ENCODE measurements around the gene DDX55. TPM values are rescaled to one million over a fixed set of nuclear protein-coding genes. Genes with fewer than 3 reads are reported as not detected.

Gene DDX55
- polyA plus RNA-seq, 1 donor (not counting 4 experiments of a cell fraction or from before 2014, with no cell fraction given) = 25.7 TPM

- dilution Hi-C loops (cut with MboI; ENCODE audit: extremely low pct_ligation_motif_present, low sequenced_read_pairs) = no loop called here
- Histone ChIP-seq H3K9me1 (ENCODE audit: control insufficient read depth, extremely low read depth, insufficient read depth, low read length) (no peaks in the 10 kb centered on the region), H3K79me2 (ENCODE audit: control insufficient read depth, insufficient read depth, low read length) (peaks cover 31% of the 10 kb centered on the region), H2AFZ (ENCODE audit: control insufficient read depth, low read length) (no peak overlapping the region), H3K4me3 (ENCODE audit: control insufficient read depth in 2 of 3, extremely low read depth in 1 of 3, insufficient read depth in 2 of 3, low read depth in 1 of 3, low read length in 3 of 3) (no peak overlapping the region), H4K20me1 (ENCODE audit: control insufficient read depth, extremely low read depth, insufficient read depth, low read length) (no peaks in the 10 kb centered on the region), H3K9me3 (ENCODE audit: control insufficient read depth, low read depth, low read length) (no peaks in the 10 kb centered on the region), H3K36me3 (ENCODE audit: control insufficient read depth in 2 of 2, extremely low read depth in 1 of 2, insufficient read depth in 2 of 2, low read length in 2 of 2) (peaks cover 28 to 36% of the 10 kb centered on the region in 2 experiments), H3K4me1 (ENCODE audit: control insufficient read depth, extremely low read depth, insufficient read depth, low read length) (peaks cover 5% of the 10 kb centered on the region), H3K27ac (ENCODE audit: control insufficient read depth, insufficient read depth, low read length) (no peak overlapping the region), H3K9ac (ENCODE audit: control insufficient read depth, extremely low read depth, insufficient read depth, low read length) (no peak overlapping the region), H3K4me2 (ENCODE audit: control insufficient read depth, extremely low read depth, insufficient read depth, low read depth, low read length) (no peak overlapping the region), H3K27me3 (ENCODE audit: control insufficient read depth, extremely low read depth, insufficient read depth, low read length) (no peaks in the 10 kb centered on the region)
- TF ChIP-seq CTCF (optimal IDR thresholded peaks at IDR 0.05 in 1 of 3, IDR thresholded peaks at IDR 0.05 in 1 of 3, conservative IDR thresholded peaks at IDR 0.05 in 1 of 3; ENCODE audit: extremely low read depth in 1 of 3, insufficient read depth in 2 of 3, low read length in 3 of 3) = no peak
- TF ChIP-seq EZH2 (IDR thresholded peaks at IDR 0.05; ENCODE audit: low read length) = no peak
- no peak for DNase-seq (ENCODE audit: low read depth, low spot score)
- no peak for FAIRE-seq
Measured at GRCh38 chr12:123607756-123608155, 5.9 kb downstream of the DDX55 start.

DNA sequence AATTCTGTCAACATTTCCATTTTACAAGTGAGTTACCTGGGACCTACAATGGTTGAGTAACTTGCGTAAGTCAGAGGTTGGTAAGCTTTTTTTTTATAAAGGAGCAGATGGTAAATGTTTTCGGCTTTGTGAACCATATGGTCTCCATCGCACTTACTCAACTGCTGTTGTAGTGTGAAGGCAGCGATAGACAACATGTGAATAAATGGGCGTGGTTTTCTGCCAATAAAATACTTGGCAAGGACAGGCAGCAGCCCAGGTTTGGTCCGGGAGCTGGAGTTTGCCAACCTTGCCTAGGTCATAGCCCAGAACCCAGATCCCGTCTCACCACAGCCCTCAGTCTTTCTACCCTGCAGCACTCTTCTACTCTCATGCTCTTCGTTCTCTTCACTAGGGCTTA, 6.3 kb downstream of the DDX55 start:
- FAIRE-seq = no peak
- Histone ChIP-seq H3K36me3 (ENCODE audit: control insufficient read depth in 2 of 2, extremely low read depth in 1 of 2, insufficient read depth in 2 of 2, low read length in 2 of 2) (peaks cover 30 to 40% of the 10 kb centered on the region in 2 experiments), H3K9ac (ENCODE audit: control insufficient read depth, extremely low read depth, insufficient read depth, low read length) (no peak overlapping the region), H3K27me3 (ENCODE audit: control insufficient read depth, extremely low read depth, insufficient read depth, low read length) (no peaks in the 10 kb centered on the region), H3K79me2 (ENCODE audit: control insufficient read depth, insufficient read depth, low read length) (peaks cover 27% of the 10 kb centered on the region), H3K9me1 (ENCODE audit: control insufficient read depth, extremely low read depth, insufficient read depth, low read length) (no peaks in the 10 kb centered on the region), H3K4me1 (ENCODE audit: control insufficient read depth, extremely low read depth, insufficient read depth, low read length) (peaks cover under 1% of the 10 kb centered on the region), H3K4me3 (ENCODE audit: control insufficient read depth in 2 of 3, extremely low read depth in 1 of 3, insufficient read depth in 2 of 3, low read depth in 1 of 3, low read length in 3 of 3) (no peak overlapping the region), H3K27ac (ENCODE audit: control insufficient read depth, insufficient read depth, low read length) (no peak overlapping the region), H3K4me2 (ENCODE audit: control insufficient read depth, extremely low read depth, insufficient read depth, low read depth, low read length) (no peak overlapping the region), H3K9me3 (ENCODE audit: control insufficient read depth, low read depth, low read length) (no peaks in the 10 kb centered on the region), H4K20me1 (ENCODE audit: control insufficient read depth, extremely low read depth, insufficient read depth, low read length) (no peaks in the 10 kb centered on the region), H2AFZ (ENCODE audit: control insufficient read depth, low read length) (no peak overlapping the region)
- DNase-seq (ENCODE audit: low read depth, low spot score) = no peak
- dilution Hi-C loops (cut with MboI; ENCODE audit: extremely low pct_ligation_motif_present, low sequenced_read_pairs) = no loop called here
- TF ChIP-seq EZH2 (IDR thresholded peaks at IDR 0.05; ENCODE audit: low read length) (no peak), CTCF (optimal IDR thresholded peaks at IDR 0.05 in 1 of 3, IDR thresholded peaks at IDR 0.05 in 1 of 3, conservative IDR thresholded peaks at IDR 0.05 in 1 of 3; ENCODE audit: extremely low read depth in 1 of 3, insufficient read depth in 2 of 3, low read length in 3 of 3) (no peak)
